Esophagus squamous epithelium (tissue), 4 donors: ENCODE data around the gene SPTBN5.

Experiments
- POLR2A ChIP-seq, 4 donors: fragments of 450-650 bp; IDR thresholded peaks; one replicate each; pipeline ENCODE4 v1.6.1; 2017; ENCODE audit warnings: antibody characterized with exemption in 4 of 4, mild to moderate bottlenecking in 4 of 4, moderate library complexity in 3 of 4
- TF ChIP-seq, protein P1 (sequence below), 6 experiments: fragments of 450-650 bp in 4 of 6; fragments of 200-600 bp in 2 of 6; sonication (generic) in 2 of 6; IDR thresholded peaks; one replicate each; pipeline ENCODE4 v1.5.1; 2016 to 2019; ENCODE audit warnings: antibody characterized with exemption in 6 of 6, mild to moderate bottlenecking in 4 of 6, moderate library complexity in 4 of 6

DNA sequence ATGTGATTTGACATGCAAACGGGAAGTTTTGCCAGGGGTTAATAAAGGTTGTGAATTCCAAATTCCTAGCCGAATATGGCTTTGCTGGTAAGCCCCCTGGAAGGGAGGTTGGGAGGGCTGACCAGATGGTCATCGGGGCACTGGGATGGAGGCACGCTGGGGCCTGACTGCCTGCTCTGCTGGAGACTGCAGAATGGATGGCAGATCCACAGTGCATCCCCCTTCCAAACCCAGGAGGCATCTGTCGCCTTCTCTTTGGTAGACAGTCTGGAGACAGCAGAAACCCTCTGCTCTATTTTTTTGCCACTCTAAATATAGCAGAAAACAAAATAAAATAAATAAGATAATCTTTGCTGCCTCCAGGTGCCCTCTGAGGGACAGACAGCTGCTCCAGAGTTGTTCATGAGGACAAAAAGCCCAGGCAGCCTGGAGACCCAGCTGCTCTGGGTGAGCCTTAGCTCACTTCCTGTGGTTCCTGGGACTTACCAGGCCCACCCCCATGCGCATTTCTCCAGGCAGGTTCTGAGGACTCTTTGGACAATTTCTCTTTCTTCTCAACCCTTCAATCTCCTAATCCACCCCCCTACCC is 6.1 kb upstream of the SPTBN5 start:
- TF ChIP-seq, protein P1, sequence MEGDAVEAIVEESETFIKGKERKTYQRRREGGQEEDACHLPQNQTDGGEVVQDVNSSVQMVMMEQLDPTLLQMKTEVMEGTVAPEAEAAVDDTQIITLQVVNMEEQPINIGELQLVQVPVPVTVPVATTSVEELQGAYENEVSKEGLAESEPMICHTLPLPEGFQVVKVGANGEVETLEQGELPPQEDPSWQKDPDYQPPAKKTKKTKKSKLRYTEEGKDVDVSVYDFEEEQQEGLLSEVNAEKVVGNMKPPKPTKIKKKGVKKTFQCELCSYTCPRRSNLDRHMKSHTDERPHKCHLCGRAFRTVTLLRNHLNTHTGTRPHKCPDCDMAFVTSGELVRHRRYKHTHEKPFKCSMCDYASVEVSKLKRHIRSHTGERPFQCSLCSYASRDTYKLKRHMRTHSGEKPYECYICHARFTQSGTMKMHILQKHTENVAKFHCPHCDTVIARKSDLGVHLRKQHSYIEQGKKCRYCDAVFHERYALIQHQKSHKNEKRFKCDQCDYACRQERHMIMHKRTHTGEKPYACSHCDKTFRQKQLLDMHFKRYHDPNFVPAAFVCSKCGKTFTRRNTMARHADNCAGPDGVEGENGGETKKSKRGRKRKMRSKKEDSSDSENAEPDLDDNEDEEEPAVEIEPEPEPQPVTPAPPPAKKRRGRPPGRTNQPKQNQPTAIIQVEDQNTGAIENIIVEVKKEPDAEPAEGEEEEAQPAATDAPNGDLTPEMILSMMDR (IDR thresholded peaks at IDR 0.05) = no peak
- TF ChIP-seq POLR2A (IDR thresholded peaks at IDR 0.05) = no peak
